Astrocyte of the spinal cord (primary cell): ENCODE measurements around the gene PTPN13.

Experiments used
- DNase-seq: peaks from one replicate; pipeline ENCODE4 v3.0.0; 2011; ENCODE audit warnings: low read depth, low spot score
- H3K4me3 ChIP-seq: 2 replicates; pipeline ENCODE4 v1.5.1; 2011; ENCODE audit warnings: low read depth, mild to moderate bottlenecking, low read length, moderate library complexity
- CTCF ChIP-seq: IDR thresholded peaks from 2 replicates; pipeline ENCODE4 v1.5.1; 2012; ENCODE audit warnings: low read depth, mild to moderate bottlenecking, low read length, inconsistent platforms
- in situ Hi-C: cut with HindIII; loops from 2 replicates; pipeline ENCODE4 v1.10.0; 2017; ENCODE audit warnings: low sequenced_read_pairs

Gene PTPN13

GRCh38 chr4:86557526-86557925, 36.6 kb upstream of the PTPN13 start:
- H3K4me3 ChIP-seq: no peak overlapping the region
- no peak for TF ChIP-seq CTCF
- peak; percentile 23 for DNase-seq
- in situ Hi-C loops: no loop called here

GRCh38 chr4:86558258-86558657, 35.9 kb upstream of the PTPN13 start:
- in situ Hi-C loops: no loop called here
- no peak for TF ChIP-seq CTCF
- H3K4me3 ChIP-seq: no peak overlapping the region
- DNase-seq: no peak

- in situ Hi-C loops: no loop called here
- peak; percentile 17 for DNase-seq
- H3K4me3 ChIP-seq: no peak overlapping the region
- no peak for TF ChIP-seq CTCF
Measured at GRCh38 chr4:86558797-86559196, 35.3 kb upstream of the PTPN13 start.

- no peak for TF ChIP-seq CTCF
- in situ Hi-C loops: no loop called here
- DNase-seq: no peak
- no peak overlapping the region for H3K4me3 ChIP-seq
Measured at GRCh38 chr4:86560447-86560846, 33.7 kb upstream of the PTPN13 start.

- H3K4me3 ChIP-seq: no peak overlapping the region
- DNase-seq: no peak
- in situ Hi-C loops: no loop called here
- no peak for TF ChIP-seq CTCF
Measured at GRCh38 chr4:86561256-86561655, 32.9 kb upstream of the PTPN13 start.

GRCh38 chr4:86563416-86563815, 30.7 kb upstream of the PTPN13 start:
- in situ Hi-C loops: no loop called here
- DNase-seq: no peak
- TF ChIP-seq CTCF: no peak
- no peak overlapping the region for H3K4me3 ChIP-seq

- DNase-seq: no peak
- in situ Hi-C loops: no loop called here
Measured at GRCh38 chr4:86564795-86565194, 29.3 kb upstream of the PTPN13 start.

More at GRCh38 chr4:86564795-86565194, 29.3 kb upstream of the PTPN13 start:
- no peak overlapping the region for H3K4me3 ChIP-seq
- TF ChIP-seq CTCF: no peak
